HG02884 (cell line): ENCODE measurements around the gene LCN1.
"Not testable (repeated sequence)": the region's sequence is repeated elsewhere in the genome, so short reads cannot be mapped to it uniquely, and the experiment has no call there.

Experiments
- ATAC-seq: cut with Tn5 transposase; IDR thresholded peaks from one replicate; pipeline ENCODE4 v1.9.1; 2021; ENCODE audit warnings: mild to moderate bottlenecking, moderate library complexity; ENCODE audit not compliant: unreplicated experiment

LCN1 gene

GRCh38 chr9:135522137-135522877, 1.1 kb downstream of the LCN1 start:
- no peak for ATAC-seq

- no peak for ATAC-seq
Measured at GRCh38 chr9:135522931-135523330, 1.7 kb downstream of the LCN1 start.

GRCh38 chr9:135523521-135524129, 2.4 kb downstream of the LCN1 start:
- no peak for ATAC-seq

- ATAC-seq, result no peak
Measured at GRCh38 chr9:135524130-135524861, 3.1 kb downstream of the LCN1 start.

GRCh38 chr9:135525241-135526088, 4.2 kb downstream of the LCN1 start:
- ATAC-seq, result no peak

- no peak for ATAC-seq
Measured at GRCh38 chr9:135526089-135526729, 5.0 kb downstream of the LCN1 start.

GRCh38 chr9:135526730-135527571, 5.7 kb downstream of the LCN1 start:
- ATAC-seq, result no peak

GRCh38 chr9:135528842-135529435, 7.7 kb downstream of the LCN1 start:
- ATAC-seq, result not testable (repeated sequence)

- no peak for ATAC-seq
Measured at GRCh38 chr9:135530146-135530545, 8.9 kb downstream of the LCN1 start.

GRCh38 chr9:135531096-135531495, 9.9 kb downstream of the LCN1 start:
- no peak for ATAC-seq

- no peak for ATAC-seq
Measured at GRCh38 chr9:135533113-135533512, 11.9 kb downstream of the LCN1 start.

- no peak for ATAC-seq
Measured at GRCh38 chr9:135533674-135534073, 12.4 kb downstream of the LCN1 start.

GRCh38 chr9:135534192-135534711, 13.0 kb downstream of the LCN1 start:
- ATAC-seq, result not testable (repeated sequence)

- not testable (repeated sequence) for ATAC-seq
Measured at GRCh38 chr9:135534826-135535225, 13.6 kb downstream of the LCN1 start.

- not testable (repeated sequence) for ATAC-seq
Measured at GRCh38 chr9:135535631-135536030, 14.4 kb downstream of the LCN1 start.

- ATAC-seq, result no peak
Measured at GRCh38 chr9:135536216-135536615, 15.0 kb downstream of the LCN1 start.

- not testable (repeated sequence) for ATAC-seq
Measured at GRCh38 chr9:135543262-135543894, 22.1 kb downstream of the LCN1 start.

- no peak for ATAC-seq
Measured at GRCh38 chr9:135544981-135545635, 23.9 kb downstream of the LCN1 start.
